ENCODE results near the gene CRY1.
"Not testable (repeated sequence)": the region's sequence is repeated elsewhere in the genome, so short reads cannot be mapped to it uniquely, and the experiment has no call there.

The CRY1 gene

DNA sequence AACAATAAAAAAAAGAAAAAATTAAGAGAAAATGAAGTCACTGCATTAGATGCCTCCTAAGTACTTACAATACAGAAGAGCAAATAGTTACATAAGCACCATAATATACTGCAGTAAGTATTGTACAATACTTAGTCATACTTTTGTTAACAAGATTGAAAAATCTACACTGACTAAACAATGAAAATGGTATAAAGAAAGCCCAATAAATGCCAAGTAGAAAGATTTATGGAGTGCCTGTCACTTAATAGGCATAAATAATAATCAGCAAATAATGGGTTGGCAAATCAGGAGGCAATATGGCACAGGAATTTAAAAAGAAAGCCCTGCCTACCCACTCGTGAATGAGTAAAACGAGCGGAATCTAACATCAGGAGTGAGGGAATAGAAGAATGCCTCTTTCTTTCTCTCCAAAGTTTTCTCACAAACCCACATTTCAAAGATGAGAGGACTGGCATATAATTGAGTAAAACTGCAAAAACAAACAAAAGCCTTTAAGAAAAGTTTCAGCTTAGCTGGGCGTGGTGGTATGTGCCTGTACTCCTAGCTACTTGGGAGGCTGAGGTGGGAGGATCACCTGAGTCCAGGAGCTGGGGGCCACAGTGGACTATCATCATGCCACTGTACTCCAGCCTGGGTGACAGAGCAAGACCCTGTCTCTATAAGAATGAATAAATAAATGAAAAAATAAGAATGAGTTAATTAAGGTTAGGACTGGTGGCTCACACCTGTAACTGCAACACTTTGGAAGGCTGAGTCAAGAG is 36.1 kb downstream of the CRY1 start:
- DNase-seq: no peak

DNA sequence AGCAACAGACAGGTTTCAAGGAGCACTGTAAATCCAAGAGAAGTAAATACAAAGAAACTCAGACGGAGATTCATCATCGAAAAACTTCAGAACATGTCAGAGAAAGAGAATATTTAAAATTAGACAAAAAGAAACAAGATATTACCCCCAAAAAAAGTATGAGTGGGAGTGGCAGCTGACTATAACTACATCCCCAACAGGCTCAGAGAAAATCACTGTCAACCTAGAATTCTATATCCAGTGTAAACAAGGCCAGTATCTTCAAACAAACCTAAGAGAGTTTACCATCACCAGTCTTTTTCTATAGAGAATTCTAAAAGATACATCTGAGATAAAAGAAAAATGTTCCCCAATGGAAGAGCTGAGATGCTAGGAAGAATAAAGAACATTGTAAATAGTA is 39.6 kb downstream of the CRY1 start:
- no peak for DNase-seq

DNA sequence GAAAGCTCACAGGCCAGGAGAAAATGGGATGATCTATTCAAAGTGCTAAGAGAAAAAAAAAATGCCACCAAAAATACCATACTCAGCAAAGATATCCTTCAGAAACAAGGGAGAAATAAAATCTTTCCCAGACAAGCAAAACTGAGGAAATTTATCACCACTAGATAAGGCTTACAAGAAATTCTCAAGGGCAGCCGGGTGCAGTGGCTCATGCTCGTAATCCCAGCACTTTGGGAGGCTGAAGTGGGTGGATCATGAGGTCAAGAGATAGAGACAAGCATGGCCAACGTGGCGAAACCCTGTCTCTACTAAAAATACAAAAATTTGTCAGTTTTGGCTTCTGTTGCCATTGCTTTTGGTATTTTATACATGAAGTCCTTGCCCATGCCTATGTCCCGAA is 48.2 kb downstream of the CRY1 start:
- no peak for DNase-seq

DNA sequence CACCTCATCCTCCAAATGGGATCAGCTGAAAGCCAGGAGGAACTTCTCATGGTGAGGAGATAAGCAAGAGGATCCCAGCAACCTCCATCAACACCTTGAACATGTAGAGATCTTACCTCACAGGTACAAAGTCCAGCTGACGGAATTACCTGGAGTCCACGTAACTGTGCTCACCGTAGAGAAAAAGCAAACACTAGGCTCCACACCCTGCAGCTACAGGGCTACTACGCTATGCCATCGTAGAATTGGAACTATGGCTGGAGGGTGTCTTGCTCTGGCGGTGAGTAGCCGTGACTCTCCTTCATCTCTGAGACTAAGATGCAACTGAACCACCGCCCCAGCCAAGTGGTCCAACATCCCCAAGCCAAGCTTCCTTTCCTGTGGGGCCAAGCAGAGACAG is 50.5 kb downstream of the CRY1 start:
- no peak for DNase-seq

GRCh38 chr12:107035733-107036132 is 57.6 kb downstream of the CRY1 start:
- DNase-seq: no peak

DNA sequence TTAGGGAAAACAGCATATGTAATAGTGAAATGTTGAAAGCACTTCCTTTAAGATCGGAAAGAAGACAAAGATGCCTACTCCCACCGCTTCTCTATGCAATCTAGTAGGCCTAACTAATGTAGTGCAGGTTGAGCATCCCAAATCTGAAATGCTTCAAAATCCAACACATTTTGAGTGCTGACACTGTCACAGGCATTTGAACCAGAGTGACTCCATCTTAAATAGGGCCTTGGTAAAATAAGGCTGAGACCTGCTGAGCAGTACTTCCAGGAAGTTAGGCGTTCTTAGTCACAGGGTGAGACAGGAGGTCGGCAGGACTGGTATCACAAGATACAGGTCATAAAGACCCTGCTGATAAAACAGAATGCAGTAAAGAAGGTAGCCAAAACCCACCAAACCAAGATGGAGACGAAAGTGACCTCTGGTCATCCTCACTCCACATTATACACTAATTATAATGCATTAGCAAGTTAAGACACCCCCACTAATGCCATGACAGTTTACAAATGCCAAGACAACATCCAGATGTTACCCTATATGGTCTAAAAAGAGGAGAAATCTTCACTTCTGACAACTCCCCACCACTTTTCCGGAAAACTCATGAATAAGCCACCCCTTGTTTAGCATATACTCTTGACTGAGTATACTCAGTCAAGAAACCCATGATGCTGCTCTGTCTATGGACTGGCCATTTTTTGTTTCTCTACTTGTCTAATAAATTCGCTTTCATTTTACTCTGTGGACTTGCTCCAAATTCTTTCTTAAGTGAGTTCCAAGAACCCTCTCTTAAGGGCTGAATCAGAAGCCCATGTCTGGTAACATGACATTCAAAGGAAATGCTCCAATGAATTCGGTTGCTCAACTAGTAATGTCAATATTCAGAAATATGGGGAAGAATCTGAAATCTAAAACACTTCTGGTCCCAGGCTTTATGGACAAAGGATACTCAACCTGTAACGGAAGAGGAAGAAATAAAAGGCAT is 59.3 kb downstream of the CRY1 start:
- no peak for DNase-seq

DNA sequence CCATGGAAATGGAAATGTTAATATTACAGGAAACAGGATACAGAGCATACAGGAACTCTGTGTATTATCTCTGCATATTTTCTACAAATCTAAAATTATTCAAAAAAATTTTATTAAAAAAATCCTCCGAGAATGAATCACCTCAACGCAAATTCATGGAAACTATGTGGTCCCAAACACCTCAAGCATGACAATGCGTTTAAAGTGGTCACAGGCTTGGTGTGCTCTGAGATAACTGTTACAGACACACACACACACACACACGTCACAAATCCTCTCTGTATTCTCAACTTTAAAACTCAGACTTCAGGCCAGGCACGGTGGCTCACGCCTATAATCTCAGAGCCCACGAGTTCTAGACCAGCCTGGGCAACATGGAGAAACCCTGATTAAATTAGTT is 61.1 kb downstream of the CRY1 start:
- DNase-seq: peak in 1 of 2 donors; percentile 21

GRCh38 chr12:107031061-107031460 is 62.3 kb downstream of the CRY1 start:
- DNase-seq: no peak

DNA sequence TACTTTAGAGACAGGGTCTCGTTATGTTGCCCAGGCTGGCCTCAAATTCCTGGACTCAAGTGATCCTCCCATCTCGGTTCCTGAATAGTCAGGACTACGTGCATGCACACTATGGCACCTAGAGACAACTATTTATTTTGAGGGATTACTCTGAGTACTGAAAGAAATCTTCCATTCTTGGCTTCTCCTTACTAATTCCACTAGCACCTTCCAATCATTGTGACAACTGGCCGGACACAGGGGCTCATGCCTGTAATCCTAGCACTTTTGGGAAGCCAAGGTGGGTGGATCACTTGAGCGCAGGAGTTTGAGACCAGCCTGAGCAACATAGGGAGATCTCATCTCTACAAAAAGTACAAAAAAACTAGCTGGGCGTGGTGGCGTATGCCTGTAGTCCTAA is 64.3 kb downstream of the CRY1 start:
- no peak for DNase-seq

GRCh38 chr12:107027636-107028053 is 65.7 kb downstream of the CRY1 start:
- peak; percentile 36 to 86 for DNase-seq

GRCh38 chr12:107026806-107027635 is 66.3 kb downstream of the CRY1 start:
- DNase-seq: peak in 1 of 2 donors; percentile 8

DNA sequence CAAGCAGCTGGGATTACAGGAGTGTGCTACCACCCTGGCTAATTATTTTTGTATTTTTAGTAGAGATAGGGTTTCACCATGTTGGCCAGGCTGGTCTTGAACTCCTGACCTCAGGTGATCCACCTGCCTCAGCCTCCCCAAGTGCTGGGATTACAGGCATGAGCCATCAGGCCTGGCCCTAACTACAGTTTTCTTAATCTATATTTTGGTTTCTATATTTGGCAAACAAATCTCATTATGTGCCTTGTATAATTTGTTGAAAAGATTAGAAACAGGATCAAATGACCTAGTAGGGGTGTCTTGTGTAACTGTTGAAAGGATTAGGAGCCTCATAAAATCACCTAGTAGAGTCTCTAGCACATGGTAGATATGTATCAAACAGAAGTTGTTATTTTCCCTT is 67.0 kb downstream of the CRY1 start:
- DNase-seq: not testable (repeated sequence)

DNA sequence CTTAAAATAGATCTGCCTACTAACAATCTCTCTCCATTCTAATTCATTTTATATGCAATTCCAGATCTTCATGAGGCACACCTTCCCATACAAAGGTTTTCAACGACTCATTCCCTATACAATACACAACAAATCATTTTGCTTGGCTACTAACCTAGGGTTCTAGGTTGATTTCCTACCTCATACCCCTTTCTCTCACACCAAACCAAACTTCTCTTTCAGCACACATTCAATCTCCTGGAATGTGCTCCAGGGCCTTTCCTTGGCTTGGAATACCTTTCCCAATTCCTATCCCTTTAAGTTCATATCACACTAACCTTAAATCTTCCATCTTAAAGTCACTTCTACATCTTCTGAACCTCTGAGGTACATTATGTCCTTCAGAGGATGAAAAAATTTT is 67.7 kb downstream of the CRY1 start:
- DNase-seq: no peak

- DNase-seq: no peak
Measured at GRCh38 chr12:107019546-107019945, 73.8 kb downstream of the CRY1 start.

GRCh38 chr12:107017042-107017441 is 76.3 kb downstream of the CRY1 start:
- DNase-seq: no peak

DNA sequence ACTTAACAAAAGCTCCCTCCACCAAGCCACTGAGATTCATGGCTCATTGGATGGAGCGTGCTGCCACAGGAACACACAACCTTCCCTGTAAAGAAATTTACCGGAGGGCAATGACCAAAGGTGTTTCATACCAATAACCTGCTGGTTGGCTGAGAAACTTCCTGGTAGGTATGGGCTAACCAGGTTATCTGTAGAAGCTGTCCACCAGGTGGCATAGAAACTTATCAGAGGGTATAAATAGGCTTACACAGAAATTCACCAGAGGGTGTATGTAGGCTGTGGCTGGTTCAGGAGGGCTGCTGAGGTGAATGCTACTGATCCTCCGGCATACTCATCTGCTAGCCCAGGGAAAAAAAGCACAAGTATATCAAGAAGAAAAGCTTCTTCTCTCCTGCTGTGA is 79.3 kb downstream of the CRY1 start:
- DNase-seq: peak; percentile 2 to 56

DNA sequence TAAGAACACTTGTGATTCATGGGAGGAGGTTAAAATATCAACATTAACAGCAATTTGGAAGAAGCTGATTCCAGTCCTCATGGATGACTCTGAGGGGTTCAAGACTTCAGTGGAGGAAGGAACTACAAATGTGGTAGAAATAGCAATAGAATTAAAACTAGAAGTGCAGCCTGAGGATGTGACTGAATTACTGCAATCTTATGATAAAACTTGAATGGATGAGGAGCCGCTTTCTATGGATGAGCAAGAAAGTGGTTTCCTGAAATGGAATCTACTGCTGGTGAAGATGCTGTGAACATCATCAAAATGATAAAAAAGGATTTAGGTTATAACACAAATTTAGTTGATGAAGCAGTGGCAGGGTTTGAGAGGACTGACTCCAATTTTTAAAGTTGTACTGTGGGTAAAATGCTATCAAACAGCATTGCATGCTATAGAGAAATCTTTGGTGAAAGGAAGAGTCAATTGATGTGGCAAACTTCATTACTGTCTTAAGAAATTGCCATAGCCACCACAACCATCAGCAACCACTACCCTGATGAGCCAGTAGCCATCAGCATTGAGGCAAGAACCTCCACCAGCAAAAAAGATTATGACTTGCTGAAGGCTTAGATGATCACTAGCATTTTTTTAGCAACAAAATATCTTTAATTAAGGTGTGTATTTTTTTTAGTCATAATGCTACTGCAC is 80.5 kb downstream of the CRY1 start:
- no peak for DNase-seq

GRCh38 chr12:107011519-107011918 is 81.8 kb downstream of the CRY1 start:
- no peak for DNase-seq

GRCh38 chr12:107007411-107007810 is 85.9 kb downstream of the CRY1 start:
- no peak for DNase-seq

DNA sequence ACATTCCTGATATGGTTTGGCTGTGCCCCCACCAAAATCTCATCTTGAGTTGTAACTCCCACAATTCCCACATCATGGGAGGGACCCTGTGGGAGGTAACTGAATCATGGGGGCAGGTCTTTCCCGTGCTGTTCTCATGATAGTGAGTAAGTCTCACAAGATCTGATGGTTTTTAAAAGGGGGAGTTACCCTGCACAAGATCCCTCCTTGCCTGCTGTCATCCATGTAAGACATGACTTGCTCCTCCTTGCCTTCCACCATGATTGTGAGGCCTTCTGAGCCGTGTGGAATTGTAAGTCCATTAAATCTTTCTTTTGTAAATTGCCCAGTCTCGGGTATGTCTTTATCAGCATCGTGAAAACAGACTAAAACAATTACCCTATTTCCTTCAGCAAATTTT is 90.7 kb downstream of the CRY1 start:
- DNase-seq: not testable (repeated sequence)

DNA sequence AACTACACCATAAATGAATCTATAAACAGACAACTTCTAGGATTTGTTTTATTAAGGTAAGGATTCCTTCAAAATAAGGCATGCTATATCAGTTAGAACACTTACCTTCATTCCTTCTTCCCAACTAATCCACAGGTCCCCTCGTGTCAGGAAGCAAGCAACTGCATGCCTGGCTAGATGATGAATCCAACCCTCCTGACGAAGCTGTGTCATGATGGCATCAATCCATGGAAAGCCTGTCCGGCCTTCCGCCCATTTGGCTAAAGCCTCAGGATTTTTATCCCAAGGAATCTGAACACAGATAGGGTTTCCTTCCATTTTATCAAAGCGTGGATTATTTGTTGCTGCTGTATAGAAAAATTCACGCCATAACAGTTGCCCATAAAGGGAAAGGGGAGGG is 93.9 kb downstream of the CRY1 start:
- no peak for DNase-seq

GRCh38 chr12:106997916-106998315 is 95.4 kb downstream of the CRY1 start:
- DNase-seq: no peak
